Omental fat pad (tissue), 4 donors: ENCODE measurements around the gene ACCS. TPM values are rescaled to one million over a fixed set of nuclear protein-coding genes. Genes with fewer than 3 reads are reported as not detected.

Source experiments
- ATAC-seq: fragments of 150-250 bp; one replicate; pipeline ENCODE4 v1.9.1; 2016; ENCODE audit warnings: mild to moderate bottlenecking, moderate library complexity; ENCODE audit not compliant: low FRiP score
- DNase-seq: peaks from one replicate; pipeline ENCODE4 v3.0.0-alpha.2; 2019; ENCODE audit warnings: low spot score
- total RNA-seq, 4 donors: library from RNA; depleted of rRNA; stranded (reverse); fragments of >200 nt; gene quantifications; one replicate each; pipeline ENCODE4 v1.1.0, GENCODE V29; 2016
- TF ChIP-seq, protein P1 (sequence below), 3 donors: fragments of 450-650 bp; IDR thresholded peaks; one replicate each; pipeline ENCODE4 v1.5.1; 2016 to 2017; ENCODE audit warnings: antibody characterized with exemption in 3 of 3, mild to moderate bottlenecking in 3 of 3, moderate library complexity in 2 of 3

The ACCS gene
- total RNA-seq, 4 donors from 2014 or later = 13.8 to 38.0 (median 19.7) TPM

DNA sequence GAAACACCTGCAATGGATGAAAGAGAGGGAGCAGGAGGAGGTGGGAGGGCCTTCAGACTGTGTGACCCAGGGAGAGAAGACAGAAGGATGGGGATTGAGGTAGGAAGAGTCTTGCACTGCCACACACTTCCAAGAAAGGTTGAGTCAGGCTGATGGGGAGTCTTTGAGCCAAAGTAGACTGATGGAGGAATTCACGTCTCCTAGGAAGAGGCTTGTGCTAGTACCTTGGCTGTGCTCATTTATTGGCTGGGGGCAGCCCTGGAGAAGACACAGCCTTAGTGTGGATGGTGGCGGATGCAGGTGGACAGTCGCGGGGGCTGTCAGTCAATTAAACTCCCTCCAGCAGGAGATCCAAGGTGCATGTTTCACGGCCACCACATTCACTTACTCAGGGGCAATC, 34.5 kb upstream of the ACCS start:
- DNase-seq (no peak), ATAC-seq (no peak)
- TF ChIP-seq, protein P1, sequence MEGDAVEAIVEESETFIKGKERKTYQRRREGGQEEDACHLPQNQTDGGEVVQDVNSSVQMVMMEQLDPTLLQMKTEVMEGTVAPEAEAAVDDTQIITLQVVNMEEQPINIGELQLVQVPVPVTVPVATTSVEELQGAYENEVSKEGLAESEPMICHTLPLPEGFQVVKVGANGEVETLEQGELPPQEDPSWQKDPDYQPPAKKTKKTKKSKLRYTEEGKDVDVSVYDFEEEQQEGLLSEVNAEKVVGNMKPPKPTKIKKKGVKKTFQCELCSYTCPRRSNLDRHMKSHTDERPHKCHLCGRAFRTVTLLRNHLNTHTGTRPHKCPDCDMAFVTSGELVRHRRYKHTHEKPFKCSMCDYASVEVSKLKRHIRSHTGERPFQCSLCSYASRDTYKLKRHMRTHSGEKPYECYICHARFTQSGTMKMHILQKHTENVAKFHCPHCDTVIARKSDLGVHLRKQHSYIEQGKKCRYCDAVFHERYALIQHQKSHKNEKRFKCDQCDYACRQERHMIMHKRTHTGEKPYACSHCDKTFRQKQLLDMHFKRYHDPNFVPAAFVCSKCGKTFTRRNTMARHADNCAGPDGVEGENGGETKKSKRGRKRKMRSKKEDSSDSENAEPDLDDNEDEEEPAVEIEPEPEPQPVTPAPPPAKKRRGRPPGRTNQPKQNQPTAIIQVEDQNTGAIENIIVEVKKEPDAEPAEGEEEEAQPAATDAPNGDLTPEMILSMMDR (IDR thresholded peaks at IDR 0.05) = no peak

DNA sequence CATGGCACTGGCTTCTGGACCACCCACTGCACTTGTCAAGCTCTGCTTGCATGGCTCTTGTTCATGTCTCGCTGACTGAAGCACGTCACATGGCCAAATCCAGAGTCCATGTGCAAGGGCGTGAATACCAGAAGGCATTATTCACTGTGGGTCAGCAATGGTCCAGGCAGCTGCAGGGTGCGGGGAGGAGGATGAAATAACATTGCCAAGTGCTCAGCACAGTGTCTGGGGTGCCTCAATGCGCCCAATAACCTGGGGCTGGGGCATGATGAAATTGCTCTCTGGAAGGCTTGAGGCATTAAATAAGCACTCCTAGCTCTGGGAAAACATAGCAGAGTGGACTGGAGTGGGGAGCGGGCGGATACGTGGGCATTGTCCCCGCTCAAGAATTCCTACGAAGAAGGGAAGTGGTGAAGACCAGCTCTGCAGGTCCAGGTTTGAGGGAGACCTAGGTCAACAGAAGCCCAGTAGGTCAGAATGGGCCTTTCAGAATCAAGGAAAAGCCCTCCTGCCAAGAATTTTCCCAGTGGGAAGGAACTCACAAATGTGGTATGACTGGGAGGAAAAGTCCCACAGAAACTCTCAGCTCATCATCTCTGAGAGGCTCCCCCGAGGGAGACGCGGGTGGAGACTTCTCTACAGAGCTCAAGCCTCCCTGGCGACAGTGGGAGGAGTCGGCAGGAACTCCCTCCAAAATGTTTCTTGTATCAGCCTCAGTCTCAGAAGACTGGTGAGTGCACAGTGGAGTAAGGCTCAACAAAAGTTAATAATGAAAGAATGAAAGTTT, 33.6 kb upstream of the ACCS start:
- DNase-seq = no peak
- ATAC-seq = no peak
- TF ChIP-seq, protein P1 (IDR thresholded peaks at IDR 0.05) = no peak

DNA sequence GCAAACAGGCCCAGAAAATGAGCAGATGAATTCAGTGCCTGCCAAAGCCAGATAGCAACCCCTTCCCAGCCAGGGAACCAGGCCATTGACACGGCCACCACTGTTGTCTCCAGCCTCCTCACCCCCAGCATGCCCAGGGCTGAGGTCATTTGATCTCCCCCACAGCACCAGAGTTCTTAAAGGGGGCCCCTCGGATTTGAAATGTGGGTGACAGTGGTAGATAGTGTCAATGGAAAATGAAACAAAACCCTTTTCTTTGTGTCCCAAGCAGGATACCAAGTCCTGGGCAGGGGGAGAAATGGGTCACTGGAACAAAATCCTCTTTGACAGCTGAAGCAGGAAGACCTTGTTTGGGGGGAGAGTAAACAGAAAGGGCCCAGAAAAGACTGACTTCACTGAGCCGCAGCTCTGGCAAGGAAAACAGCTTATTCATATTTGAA, 32.6 kb upstream of the ACCS start:
- DNase-seq (no peak), ATAC-seq (no peak)
- TF ChIP-seq, protein P1 (IDR thresholded peaks at IDR 0.05) = no peak

DNA sequence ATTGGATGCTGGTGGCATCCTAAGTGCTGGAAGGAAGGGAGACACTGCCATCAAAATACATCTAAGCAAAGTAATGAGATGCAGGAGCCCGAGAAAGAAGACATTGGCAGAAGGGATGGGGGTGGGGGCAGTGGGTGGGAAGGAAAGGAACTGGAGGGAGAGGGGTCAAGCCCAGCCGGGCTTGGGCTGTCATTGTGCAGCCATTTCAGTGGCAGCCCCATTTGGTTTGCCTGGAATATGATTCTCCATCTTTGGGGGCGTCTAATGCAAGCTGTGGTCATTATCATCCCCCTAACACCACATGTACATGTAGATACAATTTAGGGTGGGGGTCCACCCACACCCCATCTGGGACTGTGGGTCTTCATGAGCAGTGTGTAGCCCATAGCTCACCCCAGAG, 32.2 kb upstream of the ACCS start:
- TF ChIP-seq, protein P1 (IDR thresholded peaks at IDR 0.05) = no peak
- ATAC-seq (no peak), DNase-seq (no peak)

DNA sequence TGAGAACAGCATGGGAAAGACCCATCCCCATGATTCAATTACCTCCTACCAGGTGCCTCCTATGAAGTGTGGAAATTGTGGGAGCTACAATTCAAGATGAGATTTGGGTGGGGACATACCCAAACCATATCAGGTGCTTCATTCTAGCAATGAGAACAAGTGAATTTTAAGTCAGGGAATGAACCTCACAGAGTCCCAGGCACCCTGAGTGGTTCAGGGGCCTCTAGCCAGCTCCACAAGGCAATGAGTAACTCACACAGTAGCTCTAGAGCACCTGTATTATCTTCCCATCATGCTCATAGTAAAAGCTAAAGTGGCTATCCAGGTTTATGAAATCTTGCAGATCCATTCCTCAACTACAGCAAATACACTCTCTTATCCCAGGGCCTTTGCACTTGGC, 31.4 kb upstream of the ACCS start:
- ATAC-seq (no peak), DNase-seq (no peak)
- TF ChIP-seq, protein P1 (IDR thresholded peaks at IDR 0.05) = no peak

DNA sequence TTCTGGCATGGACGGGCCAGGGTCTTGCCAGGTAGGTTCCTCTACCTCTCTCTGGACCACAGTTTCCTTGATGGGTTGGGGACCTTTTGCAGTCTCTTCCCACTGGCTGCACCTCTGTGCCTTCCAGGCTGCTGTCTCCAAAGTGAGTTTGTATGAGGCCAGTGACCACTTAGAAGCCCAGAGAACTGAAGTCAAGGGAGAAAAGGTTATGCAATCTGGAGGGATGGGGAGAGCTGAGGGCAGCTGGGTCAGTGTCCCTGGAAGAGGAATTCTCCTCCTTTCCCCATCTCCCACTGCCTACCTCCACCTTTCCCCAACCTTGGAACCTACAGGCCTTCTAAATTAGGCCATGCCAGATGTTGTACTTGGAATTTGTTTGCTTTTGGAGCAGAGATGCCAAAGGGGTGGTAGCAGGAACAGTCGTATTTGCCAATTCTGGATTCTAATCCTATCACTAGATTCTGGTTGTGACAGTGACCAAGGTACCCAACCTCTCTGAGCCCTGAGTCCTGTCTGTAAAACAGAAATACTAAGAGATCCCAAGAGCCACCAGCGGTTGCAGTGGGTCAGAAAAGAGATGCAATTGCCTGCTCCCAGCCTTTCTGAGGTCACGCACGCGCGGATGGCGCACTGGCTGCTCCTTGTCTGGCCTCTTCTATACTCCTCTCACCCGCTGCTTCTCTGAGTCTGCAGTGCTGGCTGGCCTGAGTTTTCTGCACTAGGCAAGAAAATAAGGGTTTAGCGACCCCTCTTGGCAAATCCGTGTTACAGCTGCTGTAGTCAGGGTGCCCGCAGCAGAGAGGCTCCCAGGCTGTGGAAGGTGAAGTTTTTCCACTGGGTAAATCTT, 29.0 kb upstream of the ACCS start:
- ATAC-seq = peak; percentile 88
- DNase-seq = no peak
- TF ChIP-seq, protein P1 (IDR thresholded peaks at IDR 0.05) = peak in 2 of 3 donors; percentile 32 to 57
